Endothelial cell (in vitro differentiated cells): Measurements from ENCODE around the gene MT1H. TPM values are rescaled to one million over a fixed set of nuclear protein-coding genes. Genes with fewer than 3 reads are reported as not detected.

ENCODE experiments used
- DNase-seq: peaks from one replicate; pipeline ENCODE4 v3.0.0; 2021; ENCODE audit warnings: low spot score
- H3K27ac Mint-ChIP-seq: one replicate; pipeline ENCODE4 v1.8.0; 2021; ENCODE audit warnings: mixed read lengths, inconsistent platforms; ENCODE audit not compliant: unreplicated experiment
- H3K27me3 Mint-ChIP-seq: one replicate; pipeline ENCODE4 v1.8.0; 2021; ENCODE audit warnings: mild to moderate bottlenecking, moderate library complexity, mixed read lengths, inconsistent platforms; ENCODE audit not compliant: unreplicated experiment
- H3K36me3 Mint-ChIP-seq: one replicate; pipeline ENCODE4 v1.8.0; 2021; ENCODE audit warnings: mild to moderate bottlenecking, low read depth, mixed read lengths, inconsistent platforms; ENCODE audit not compliant: unreplicated experiment
- H3K4me1 Mint-ChIP-seq: one replicate; pipeline ENCODE4 v1.8.0; 2021; ENCODE audit warnings: mild to moderate bottlenecking, mixed read lengths, inconsistent platforms; ENCODE audit not compliant: unreplicated experiment
- H3K4me3 Mint-ChIP-seq: one replicate; pipeline ENCODE4 v1.8.0; 2021; ENCODE audit warnings: mild to moderate bottlenecking, mixed read lengths, inconsistent platforms; ENCODE audit not compliant: unreplicated experiment
- H3K9me3 Mint-ChIP-seq: one replicate; pipeline ENCODE4 v1.8.0; 2021; ENCODE audit warnings: mixed read lengths, inconsistent platforms; ENCODE audit not compliant: unreplicated experiment
- CTCF ChIP-seq: fragments of 200-600 bp; sonication (generic); IDR thresholded peaks from one replicate; pipeline ENCODE4 v1.5.0; 2021; ENCODE audit warnings: antibody characterized with exemption; ENCODE audit not compliant: unreplicated experiment
- total RNA-seq: library from RNA; stranded (reverse); fragmentation: NEBNext Ultra II Directional; extraction: Animal tissue kit (Norgen Biotek cat#: 25700); gene quantifications from one replicate; pipeline ENCODE4 v1.2.1, GENCODE V29; 2021; ENCODE audit not compliant: unreplicated experiment

MT1H gene
- total RNA-seq, 1 donor from 2014 or later = not detected

GRCh38 chr16:56629531-56629930 lies 40.1 kb upstream of the MT1H start:
- H3K4me1 Mint-ChIP-seq = peaks cover 9% of the 10 kb centered on the region

GRCh38 chr16:56630134-56630533 lies 39.5 kb upstream of the MT1H start:
- Mint-ChIP-seq H3K36me3 (no peaks in the 10 kb centered on the region), H3K27me3 (peaks cover 34% of the 10 kb centered on the region), H3K4me1 (peaks cover 9% of the 10 kb centered on the region), H3K9me3 (no peaks in the 10 kb centered on the region), H3K4me3 (no peak overlapping the region), H3K27ac (no peak overlapping the region)
- DNase-seq = no peak
- TF ChIP-seq CTCF = no peak

More at GRCh38 chr16:56629531-56629930, 40.1 kb upstream of the MT1H start:
- no peaks in the 10 kb centered on the region for H3K36me3 Mint-ChIP-seq
- no peak overlapping the region for H3K4me3 Mint-ChIP-seq
- H3K27ac Mint-ChIP-seq = no peak overlapping the region
- H3K27me3 Mint-ChIP-seq = peaks cover 33% of the 10 kb centered on the region
- no peak for TF ChIP-seq CTCF
- DNase-seq = no peak
- no peaks in the 10 kb centered on the region for H3K9me3 Mint-ChIP-seq

GRCh38 chr16:56631197-56631596 lies 38.4 kb upstream of the MT1H start:
- peaks cover 7% of the 10 kb centered on the region for H3K4me1 Mint-ChIP-seq
- peaks cover 36% of the 10 kb centered on the region for H3K27me3 Mint-ChIP-seq
- no peak for TF ChIP-seq CTCF
- H3K9me3 Mint-ChIP-seq = no peaks in the 10 kb centered on the region
- H3K27ac Mint-ChIP-seq = no peak overlapping the region
- no peak for DNase-seq
- H3K36me3 Mint-ChIP-seq = no peaks in the 10 kb centered on the region
- H3K4me3 Mint-ChIP-seq = no peak overlapping the region

- TF ChIP-seq CTCF = no peak
- H3K36me3 Mint-ChIP-seq = no peaks in the 10 kb centered on the region
- H3K27me3 Mint-ChIP-seq = peaks cover 41% of the 10 kb centered on the region
- no peaks in the 10 kb centered on the region for H3K9me3 Mint-ChIP-seq
- peaks cover 7% of the 10 kb centered on the region for H3K4me1 Mint-ChIP-seq
- H3K4me3 Mint-ChIP-seq = peak overlapping the region; percentile 63
- H3K27ac Mint-ChIP-seq = no peak overlapping the region
- DNase-seq = no peak
Measured at GRCh38 chr16:56631832-56632155, 37.8 kb upstream of the MT1H start.

GRCh38 chr16:56632156-56632847 lies 37.3 kb upstream of the MT1H start, which contains the start of gene MT1M:
MT1M (plus strand) TSS chr16:56632659; CDS start chr16:56632732, 73 bp downstream.
- no peaks in the 10 kb centered on the region for H3K9me3 Mint-ChIP-seq
- H3K36me3 Mint-ChIP-seq = no peaks in the 10 kb centered on the region
- H3K27ac Mint-ChIP-seq = no peak within 1 kb of the TSS
- H3K4me3 Mint-ChIP-seq = peak within 1 kb of the TSS; percentile 63
- TF ChIP-seq CTCF = no peak
- peaks cover 7% of the 10 kb centered on the region for H3K4me1 Mint-ChIP-seq
- no peak for DNase-seq
- peaks cover 39% of the 10 kb centered on the region for H3K27me3 Mint-ChIP-seq
